Osteoblast (primary cell): Measurements from ENCODE around the gene TENT5C. TPM values are rescaled to one million over a fixed set of nuclear protein-coding genes. Genes with fewer than 3 reads are reported as not detected.
A peak's percentile ranks its signal among the peaks of the same experiment; 100 is the strongest.

Experiments
- DNase-seq: peaks from one replicate; pipeline ENCODE4 v3.0.0; 2011; ENCODE audit warnings: low spot score, mixed read lengths; ENCODE audit not compliant: insufficient read length; ENCODE audit errors: missing footprints
- H2AFZ ChIP-seq: 2 replicates; pipeline ENCODE4 v1.6.0; 2011; ENCODE audit warnings: mild to moderate bottlenecking, low read length
- H3K27ac ChIP-seq: 2 replicates; pipeline ENCODE4 v1.5.1; 2011; ENCODE audit warnings: mild to moderate bottlenecking, low read depth, low read length, moderate library complexity
- H3K27me3 ChIP-seq: 2 replicates; pipeline ENCODE4 v1.6.0; 2012; ENCODE audit warnings: mild to moderate bottlenecking, control low read depth, inconsistent platforms, low read length, moderate library complexity; ENCODE audit not compliant: insufficient read depth
- H3K36me3 ChIP-seq: 2 replicates; pipeline ENCODE4 v1.5.1; 2011; ENCODE audit warnings: mild to moderate bottlenecking, low read length, control low read depth, moderate library complexity; ENCODE audit not compliant: insufficient read depth
- H3K4me1 ChIP-seq: 2 replicates; pipeline ENCODE4 v1.5.1; 2011; ENCODE audit warnings: mild to moderate bottlenecking, low read length, control low read depth, moderate library complexity; ENCODE audit not compliant: insufficient read depth
- H3K4me2 ChIP-seq: 2 replicates; pipeline ENCODE4 v1.6.0; 2011; ENCODE audit warnings: mild to moderate bottlenecking, low read length; ENCODE audit not compliant: insufficient read depth
- H3K4me3 ChIP-seq: fragments of 200-600 bp; sonication (generic); 3 replicates; pipeline ENCODE4 v1.5.1; 2012; ENCODE audit warnings: mild to moderate bottlenecking, low read length, inconsistent platforms; ENCODE audit not compliant: insufficient read depth
- H3K79me2 ChIP-seq: 2 replicates; pipeline ENCODE4 v1.6.0; 2012; ENCODE audit warnings: mild to moderate bottlenecking, low read length, control low read depth, inconsistent platforms; ENCODE audit not compliant: insufficient read depth
- H3K9me3 ChIP-seq: 2 replicates; pipeline ENCODE4 v1.5.1; 2011; ENCODE audit warnings: low read depth, low read length, control low read depth
- H4K20me1 ChIP-seq: 2 replicates; pipeline ENCODE4 v1.6.0; 2012; ENCODE audit warnings: mild to moderate bottlenecking, low read length, control low read depth; ENCODE audit not compliant: insufficient read depth
- total RNA-seq: library from RNA; depleted of rRNA; stranded (reverse); fragments of >200 nt; gene quantifications from 2 replicates; pipeline ENCODE4 v1.2.3, GENCODE V29; 2012
- TF ChIP-seq, protein P1 (sequence below): IDR thresholded peaks from 2 replicates; pipeline ENCODE4 v1.5.1; 2011; ENCODE audit warnings: mild to moderate bottlenecking, low read depth, low read length, moderate library complexity; ENCODE audit errors: extremely low read depth

Gene TENT5C
- total RNA-seq, 1 donor, result 0.36 TPM

DNA sequence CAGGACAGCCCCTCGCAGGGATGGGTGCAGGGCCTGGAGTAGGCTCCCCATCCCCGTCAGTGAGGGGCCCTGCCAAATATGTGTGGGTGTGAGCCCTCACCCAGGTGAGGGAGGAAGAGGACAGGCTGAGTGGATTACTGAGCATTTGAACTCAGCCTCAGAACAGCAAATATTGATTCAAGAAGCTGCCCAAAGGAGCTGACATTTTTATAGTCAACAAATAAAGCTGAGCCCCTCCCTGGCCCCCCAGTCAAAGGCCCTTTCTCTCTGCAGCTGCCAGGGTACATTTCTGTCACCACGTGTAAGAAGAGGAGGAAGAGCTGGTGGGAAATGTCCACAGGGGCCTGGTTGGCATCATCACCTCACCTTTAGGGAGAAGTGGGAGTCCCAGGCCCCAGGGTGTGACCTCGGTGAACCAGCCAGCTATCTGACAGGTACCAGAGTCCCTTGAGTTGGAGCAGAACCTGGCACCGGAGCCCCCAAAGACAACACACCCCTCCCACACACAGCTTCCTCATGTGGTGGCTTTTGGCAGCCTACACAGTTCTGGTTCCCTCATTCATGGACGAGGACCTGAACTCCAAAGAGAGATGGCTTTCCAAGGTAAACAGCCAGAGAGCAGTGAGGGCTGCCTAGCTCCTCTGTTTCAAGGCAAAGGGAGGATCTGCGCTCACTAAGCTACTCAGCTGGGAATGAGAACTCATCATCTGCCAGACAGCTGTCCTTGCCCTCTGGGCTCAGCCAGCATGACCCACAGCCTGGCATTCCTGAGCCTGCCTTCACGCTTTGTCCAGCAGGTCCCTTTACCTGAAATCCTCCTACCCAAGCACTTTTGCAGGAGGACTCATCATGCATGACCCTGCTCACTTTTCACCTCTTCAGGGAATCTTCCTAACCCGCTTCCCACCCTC, 43.0 kb upstream of the TENT5C start:
- no peak for DNase-seq
- H4K20me1 ChIP-seq, result no peaks in the 10 kb centered on the region
- TF ChIP-seq, protein P1, sequence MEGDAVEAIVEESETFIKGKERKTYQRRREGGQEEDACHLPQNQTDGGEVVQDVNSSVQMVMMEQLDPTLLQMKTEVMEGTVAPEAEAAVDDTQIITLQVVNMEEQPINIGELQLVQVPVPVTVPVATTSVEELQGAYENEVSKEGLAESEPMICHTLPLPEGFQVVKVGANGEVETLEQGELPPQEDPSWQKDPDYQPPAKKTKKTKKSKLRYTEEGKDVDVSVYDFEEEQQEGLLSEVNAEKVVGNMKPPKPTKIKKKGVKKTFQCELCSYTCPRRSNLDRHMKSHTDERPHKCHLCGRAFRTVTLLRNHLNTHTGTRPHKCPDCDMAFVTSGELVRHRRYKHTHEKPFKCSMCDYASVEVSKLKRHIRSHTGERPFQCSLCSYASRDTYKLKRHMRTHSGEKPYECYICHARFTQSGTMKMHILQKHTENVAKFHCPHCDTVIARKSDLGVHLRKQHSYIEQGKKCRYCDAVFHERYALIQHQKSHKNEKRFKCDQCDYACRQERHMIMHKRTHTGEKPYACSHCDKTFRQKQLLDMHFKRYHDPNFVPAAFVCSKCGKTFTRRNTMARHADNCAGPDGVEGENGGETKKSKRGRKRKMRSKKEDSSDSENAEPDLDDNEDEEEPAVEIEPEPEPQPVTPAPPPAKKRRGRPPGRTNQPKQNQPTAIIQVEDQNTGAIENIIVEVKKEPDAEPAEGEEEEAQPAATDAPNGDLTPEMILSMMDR, result no peak

DNA sequence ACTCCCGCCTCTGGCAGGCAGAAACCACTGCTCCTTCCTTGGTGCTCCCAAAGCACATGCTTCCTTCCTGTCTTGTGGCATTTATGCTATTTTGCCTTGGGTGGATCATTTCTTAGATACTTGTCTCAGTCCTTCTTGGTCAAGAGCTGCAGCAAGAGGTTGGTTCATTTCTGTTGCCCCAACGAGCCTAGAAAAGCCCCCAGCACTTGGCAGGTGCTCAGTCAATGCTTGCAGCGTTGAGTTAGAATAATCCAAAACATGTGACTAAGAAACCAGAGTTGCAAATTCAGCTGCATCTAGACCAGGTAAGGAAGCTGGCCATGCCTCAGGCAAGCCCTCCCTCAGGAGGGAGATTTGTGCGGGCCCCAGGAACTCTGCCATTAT, 42.4 kb upstream of the TENT5C start:
- peaks cover 12% of the 10 kb centered on the region for H3K27me3 ChIP-seq
- no peaks in the 10 kb centered on the region for H3K79me2 ChIP-seq
- H3K4me2 ChIP-seq, result no peak overlapping the region
- H2AFZ ChIP-seq, result no peak overlapping the region
- no peak for DNase-seq
- no peaks in the 10 kb centered on the region for H3K4me1 ChIP-seq
- TF ChIP-seq, protein P1, result no peak
- H3K27ac ChIP-seq, result no peak overlapping the region
- no peaks in the 10 kb centered on the region for H4K20me1 ChIP-seq
- no peaks in the 10 kb centered on the region for H3K9me3 ChIP-seq
- H3K4me3 ChIP-seq, result no peak overlapping the region
- no peaks in the 10 kb centered on the region for H3K36me3 ChIP-seq

More for the DNA sequence above, 43.0 kb upstream of the TENT5C start:
- Histone ChIP-seq H3K36me3 (no peaks in the 10 kb centered on the region), H3K27me3 (peaks cover 12% of the 10 kb centered on the region), H3K4me3 (no peak overlapping the region), H2AFZ (no peak overlapping the region), H3K27ac (no peak overlapping the region), H3K4me1 (no peaks in the 10 kb centered on the region), H3K4me2 (no peak overlapping the region), H3K79me2 (no peaks in the 10 kb centered on the region), H3K9me3 (no peaks in the 10 kb centered on the region)

DNA sequence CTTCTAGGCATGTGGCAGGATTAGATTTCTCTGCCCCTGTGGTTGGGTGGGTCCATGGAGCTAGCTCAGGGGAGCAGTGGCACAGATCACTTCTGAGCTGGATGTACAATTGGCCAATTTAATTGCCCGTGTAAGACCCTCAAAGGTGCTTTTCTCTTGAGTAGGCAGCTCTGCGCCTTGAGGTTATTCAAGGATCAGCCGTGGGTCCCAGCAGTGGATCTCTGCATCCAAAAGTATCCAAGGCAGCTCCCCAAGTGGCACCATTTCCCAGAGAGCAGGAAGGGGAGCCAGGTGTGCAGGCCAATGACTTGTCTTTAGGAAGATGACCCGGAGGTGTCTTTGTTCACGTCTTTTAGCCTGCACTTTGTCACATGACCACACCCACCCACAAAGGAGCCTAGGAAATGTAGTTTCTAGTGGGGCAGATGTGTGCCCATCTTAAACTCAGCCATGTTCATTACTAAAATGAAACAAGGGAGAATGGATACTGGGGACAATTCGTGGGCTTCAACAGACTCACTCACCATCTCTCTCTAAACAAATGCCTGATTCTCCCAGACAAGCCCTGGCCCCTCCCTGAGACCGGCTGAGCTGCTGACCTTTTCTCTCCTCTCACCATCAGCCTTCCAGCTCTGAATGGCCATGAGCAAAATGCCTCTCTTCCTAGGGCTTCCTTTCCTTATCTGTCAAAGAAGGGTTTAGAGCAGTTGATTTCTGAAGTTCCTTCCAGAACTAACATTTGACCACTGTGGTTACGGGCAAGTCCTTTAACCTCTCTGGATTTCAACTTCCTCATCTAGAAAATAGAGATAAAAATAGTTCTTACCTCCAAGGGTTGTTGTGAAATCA, 41.4 kb upstream of the TENT5C start:
- Histone ChIP-seq H3K4me1 (no peaks in the 10 kb centered on the region), H3K9me3 (no peaks in the 10 kb centered on the region), H2AFZ (no peak overlapping the region), H3K4me3 (no peak overlapping the region), H4K20me1 (no peaks in the 10 kb centered on the region), H3K4me2 (no peak overlapping the region), H3K27ac (no peak overlapping the region), H3K79me2 (no peaks in the 10 kb centered on the region), H3K36me3 (no peaks in the 10 kb centered on the region), H3K27me3 (peaks cover 12% of the 10 kb centered on the region)
- DNase-seq, result peak; percentile 15
- TF ChIP-seq, protein P1, result no peak
